Measurements from ENCODE around the gene SLC35F2.
"Not testable (repeated sequence)": the region's sequence is repeated elsewhere in the genome, so short reads cannot be mapped to it uniquely, and the experiment has no call there.

The SLC35F2 gene

GRCh38 chr11:107833926-107834325 lies 24.7 kb downstream of the SLC35F2 start:
- not testable (repeated sequence) for H3K27me3 ChIP-seq (ENCODE audit: control insufficient read depth, insufficient read depth, low read length); H3K36me3 ChIP-seq (ENCODE audit: control insufficient read depth, insufficient read depth, low read length); H3K4me1 ChIP-seq (ENCODE audit: control insufficient read depth, insufficient read depth, low read length); H3K9ac ChIP-seq (ENCODE audit: low read length); H3K27ac ChIP-seq (ENCODE audit: low read depth, low read length); H3K4me3 ChIP-seq (ENCODE audit: low read length)

- no peak overlapping the region for H3K27ac ChIP-seq (ENCODE audit: low read depth, low read length)
- H3K4me3 ChIP-seq (ENCODE audit: low read length): no peak overlapping the region
Observed at GRCh38 chr11:107830915-107831540, 27.6 kb downstream of the SLC35F2 start.

GRCh38 chr11:107827041-107827440 lies 31.5 kb downstream of the SLC35F2 start:
- H3K4me3 ChIP-seq (ENCODE audit: low read length): no peak overlapping the region
- no peak overlapping the region for H3K27ac ChIP-seq (ENCODE audit: low read depth, low read length)
- H3K27me3 ChIP-seq (ENCODE audit: control insufficient read depth, insufficient read depth, low read length): no peaks in the 10 kb centered on the region
- no peaks in the 10 kb centered on the region for H3K4me1 ChIP-seq (ENCODE audit: control insufficient read depth, insufficient read depth, low read length)
- no peaks in the 10 kb centered on the region for H3K36me3 ChIP-seq (ENCODE audit: control insufficient read depth, insufficient read depth, low read length)
- no peak overlapping the region for H3K9ac ChIP-seq (ENCODE audit: low read length)

More at GRCh38 chr11:107830915-107831540, 27.6 kb downstream of the SLC35F2 start:
- no peaks in the 10 kb centered on the region for H3K4me1 ChIP-seq (ENCODE audit: control insufficient read depth, insufficient read depth, low read length)
- H3K36me3 ChIP-seq (ENCODE audit: control insufficient read depth, insufficient read depth, low read length): no peaks in the 10 kb centered on the region
- H3K27me3 ChIP-seq (ENCODE audit: control insufficient read depth, insufficient read depth, low read length): no peaks in the 10 kb centered on the region
- H3K9ac ChIP-seq (ENCODE audit: low read length): no peak overlapping the region

- Histone ChIP-seq H3K9ac (ENCODE audit: low read length) (no peak overlapping the region), H3K4me1 (ENCODE audit: control insufficient read depth, insufficient read depth, low read length) (no peaks in the 10 kb centered on the region), H3K36me3 (ENCODE audit: control insufficient read depth, insufficient read depth, low read length) (no peaks in the 10 kb centered on the region), H3K4me3 (ENCODE audit: low read length) (no peak overlapping the region), H3K27me3 (ENCODE audit: control insufficient read depth, insufficient read depth, low read length) (no peaks in the 10 kb centered on the region), H3K27ac (ENCODE audit: low read depth, low read length) (no peak overlapping the region)
Observed at GRCh38 chr11:107825875-107826274, 32.7 kb downstream of the SLC35F2 start.

GRCh38 chr11:107824668-107825369 lies 33.8 kb downstream of the SLC35F2 start:
- no peak overlapping the region for H3K27ac ChIP-seq (ENCODE audit: low read depth, low read length)
- no peaks in the 10 kb centered on the region for H3K36me3 ChIP-seq (ENCODE audit: control insufficient read depth, insufficient read depth, low read length)
- H3K9ac ChIP-seq (ENCODE audit: low read length): no peak overlapping the region
- H3K4me3 ChIP-seq (ENCODE audit: low read length): no peak overlapping the region
- H3K4me1 ChIP-seq (ENCODE audit: control insufficient read depth, insufficient read depth, low read length): no peaks in the 10 kb centered on the region
- H3K27me3 ChIP-seq (ENCODE audit: control insufficient read depth, insufficient read depth, low read length): no peaks in the 10 kb centered on the region

- Histone ChIP-seq H3K36me3 (ENCODE audit: control insufficient read depth, insufficient read depth, low read length) (no peaks in the 10 kb centered on the region), H3K27ac (ENCODE audit: low read depth, low read length) (no peak overlapping the region), H3K27me3 (ENCODE audit: control insufficient read depth, insufficient read depth, low read length) (no peaks in the 10 kb centered on the region), H3K4me1 (ENCODE audit: control insufficient read depth, insufficient read depth, low read length) (no peaks in the 10 kb centered on the region), H3K4me3 (ENCODE audit: low read length) (no peak overlapping the region), H3K9ac (ENCODE audit: low read length) (no peak overlapping the region)
Observed at GRCh38 chr11:107821199-107821927, 37.2 kb downstream of the SLC35F2 start.

- H3K27me3 ChIP-seq (ENCODE audit: control insufficient read depth, insufficient read depth, low read length): no peaks in the 10 kb centered on the region
- no peak overlapping the region for H3K9ac ChIP-seq (ENCODE audit: low read length)
- H3K36me3 ChIP-seq (ENCODE audit: control insufficient read depth, insufficient read depth, low read length): no peaks in the 10 kb centered on the region
- no peak overlapping the region for H3K27ac ChIP-seq (ENCODE audit: low read depth, low read length)
- no peaks in the 10 kb centered on the region for H3K4me1 ChIP-seq (ENCODE audit: control insufficient read depth, insufficient read depth, low read length)
- no peak overlapping the region for H3K4me3 ChIP-seq (ENCODE audit: low read length)
Observed at GRCh38 chr11:107819361-107820014, 39.1 kb downstream of the SLC35F2 start.

- H3K9ac ChIP-seq (ENCODE audit: low read length): no peak overlapping the region
- no peak overlapping the region for H3K4me3 ChIP-seq (ENCODE audit: low read length)
- H3K4me1 ChIP-seq (ENCODE audit: control insufficient read depth, insufficient read depth, low read length): no peaks in the 10 kb centered on the region
- H3K27me3 ChIP-seq (ENCODE audit: control insufficient read depth, insufficient read depth, low read length): no peaks in the 10 kb centered on the region
- H3K36me3 ChIP-seq (ENCODE audit: control insufficient read depth, insufficient read depth, low read length): no peaks in the 10 kb centered on the region
- H3K27ac ChIP-seq (ENCODE audit: low read depth, low read length): no peak overlapping the region
Observed at GRCh38 chr11:107818491-107818890, 40.1 kb downstream of the SLC35F2 start.

GRCh38 chr11:107816028-107816427 lies 42.6 kb downstream of the SLC35F2 start:
- Histone ChIP-seq H3K27me3 (ENCODE audit: control insufficient read depth, insufficient read depth, low read length) (no peaks in the 10 kb centered on the region), H3K27ac (ENCODE audit: low read depth, low read length) (no peak overlapping the region), H3K9ac (ENCODE audit: low read length) (no peak overlapping the region), H3K36me3 (ENCODE audit: control insufficient read depth, insufficient read depth, low read length) (no peaks in the 10 kb centered on the region), H3K4me1 (ENCODE audit: control insufficient read depth, insufficient read depth, low read length) (no peaks in the 10 kb centered on the region), H3K4me3 (ENCODE audit: low read length) (no peak overlapping the region)

GRCh38 chr11:107810875-107811274 lies 47.7 kb downstream of the SLC35F2 start:
- H3K9ac ChIP-seq (ENCODE audit: low read length): no peak overlapping the region
- H3K36me3 ChIP-seq (ENCODE audit: control insufficient read depth, insufficient read depth, low read length): no peaks in the 10 kb centered on the region
- H3K27me3 ChIP-seq (ENCODE audit: control insufficient read depth, insufficient read depth, low read length): no peaks in the 10 kb centered on the region

GRCh38 chr11:107808521-107808920 lies 50.1 kb downstream of the SLC35F2 start:
- H3K27ac ChIP-seq (ENCODE audit: low read depth, low read length): no peak overlapping the region
- H3K36me3 ChIP-seq (ENCODE audit: control insufficient read depth, insufficient read depth, low read length): no peaks in the 10 kb centered on the region
- no peak overlapping the region for H3K9ac ChIP-seq (ENCODE audit: low read length)
- H3K4me1 ChIP-seq (ENCODE audit: control insufficient read depth, insufficient read depth, low read length): no peaks in the 10 kb centered on the region
- no peaks in the 10 kb centered on the region for H3K27me3 ChIP-seq (ENCODE audit: control insufficient read depth, insufficient read depth, low read length)
- H3K4me3 ChIP-seq (ENCODE audit: low read length): no peak overlapping the region

More at GRCh38 chr11:107810875-107811274, 47.7 kb downstream of the SLC35F2 start:
- Histone ChIP-seq H3K4me1 (ENCODE audit: control insufficient read depth, insufficient read depth, low read length) (no peaks in the 10 kb centered on the region), H3K4me3 (ENCODE audit: low read length) (no peak overlapping the region), H3K27ac (ENCODE audit: low read depth, low read length) (no peak overlapping the region)

GRCh38 chr11:107804971-107805370 lies 53.6 kb downstream of the SLC35F2 start:
- H3K36me3 ChIP-seq (ENCODE audit: control insufficient read depth, insufficient read depth, low read length): no peaks in the 10 kb centered on the region
- H3K27me3 ChIP-seq (ENCODE audit: control insufficient read depth, insufficient read depth, low read length): no peaks in the 10 kb centered on the region
- no peak overlapping the region for H3K9ac ChIP-seq (ENCODE audit: low read length)
- H3K27ac ChIP-seq (ENCODE audit: low read depth, low read length): no peak overlapping the region
- H3K4me3 ChIP-seq (ENCODE audit: low read length): no peak overlapping the region
- H3K4me1 ChIP-seq (ENCODE audit: control insufficient read depth, insufficient read depth, low read length): no peaks in the 10 kb centered on the region

Measured in rectal smooth muscle tissue (tissue), 1 donor.